CD4-positive, alpha-beta T cell treated with Interleukin-1 beta for 1 hour (primary cell): ENCODE results near the gene POLR2I.
"Not testable (repeated sequence)": the region's sequence is repeated elsewhere in the genome, so short reads cannot be mapped to it uniquely, and the experiment has no call there.

Experiments
- DNase-seq, 2 donors: peaks; one replicate each; pipeline ENCODE4 v3.0.0-alpha.2; 2020 to 2022

The POLR2I gene

GRCh38 chr19:36114721-36115452 lies at the start of gene POLR2I:
Gene POLR2I (minus strand): TSS chr19:36114875. CDS start chr19:36114856, 19 bp downstream.
- DNase-seq: peak; percentile 100

- no peak for DNase-seq
Observed at GRCh38 chr19:36163813-36164212, 49.1 kb upstream of the POLR2I start.

GRCh38 chr19:36160821-36161596 lies 46.3 kb upstream of the POLR2I start:
- DNase-seq: no peak

- DNase-seq: no peak
Observed at GRCh38 chr19:36153126-36153525, 38.5 kb upstream of the POLR2I start.

- no peak for DNase-seq
Observed at GRCh38 chr19:36152352-36153091, 37.8 kb upstream of the POLR2I start, which contains the start of gene COX7A1. Gene COX7A1 (minus strand): TSS chr19:36152447. CDS start chr19:36152407, 40 bp downstream.

GRCh38 chr19:36152019-36152351 lies 37.3 kb upstream of the POLR2I start:
- DNase-seq: no peak

- no peak for DNase-seq
Observed at GRCh38 chr19:36151144-36152018, 36.7 kb upstream of the POLR2I start.

GRCh38 chr19:36150586-36150985 lies 35.9 kb upstream of the POLR2I start:
- DNase-seq: no peak

GRCh38 chr19:36149673-36150406 lies 35.2 kb upstream of the POLR2I start:
- no peak for DNase-seq

- DNase-seq: no peak
Observed at GRCh38 chr19:36144624-36145023, 29.9 kb upstream of the POLR2I start.

- no peak for DNase-seq
Observed at GRCh38 chr19:36142496-36142895, 27.8 kb upstream of the POLR2I start.

GRCh38 chr19:36142046-36142445 lies 27.4 kb upstream of the POLR2I start:
- DNase-seq: no peak

GRCh38 chr19:36141039-36141927 lies 26.6 kb upstream of the POLR2I start:
- DNase-seq: peak; percentile 88 to 95

- peak in 1 of 2 donors; percentile 71 for DNase-seq
Observed at GRCh38 chr19:36140304-36141038, 25.8 kb upstream of the POLR2I start.

- peak; percentile 92 to 94 for DNase-seq
Observed at GRCh38 chr19:36139473-36140303, 25.0 kb upstream of the POLR2I start, which contains the start of gene CAPNS1. Gene CAPNS1 (plus strand): TSS chr19:36140066. CDS start chr19:36141012, 946 bp downstream.

- DNase-seq: no peak
Observed at GRCh38 chr19:36139120-36139472, 24.4 kb upstream of the POLR2I start.

GRCh38 chr19:36136964-36137686 lies 22.4 kb upstream of the POLR2I start:
- peak in 1 of 2 donors; percentile 30 for DNase-seq

- not testable (repeated sequence) for DNase-seq
Observed at GRCh38 chr19:36134867-36135266, 20.2 kb upstream of the POLR2I start.
